ENCODE results near the gene ADCYAP1R1.

The ADCYAP1R1 gene

GRCh38 chr7:31066516-31067130 lies 14.5 kb downstream of the ADCYAP1R1 start:
- no peak for DNase-seq

- DNase-seq = no peak
Measured at GRCh38 chr7:31067491-31067890, 15.4 kb downstream of the ADCYAP1R1 start.

- DNase-seq = no peak
Measured at GRCh38 chr7:31068006-31068675, 16.0 kb downstream of the ADCYAP1R1 start.

GRCh38 chr7:31069860-31070555 lies 17.9 kb downstream of the ADCYAP1R1 start:
- DNase-seq = no peak

GRCh38 chr7:31070991-31071644 lies 19.0 kb downstream of the ADCYAP1R1 start:
- DNase-seq = no peak

GRCh38 chr7:31071645-31072029 lies 19.5 kb downstream of the ADCYAP1R1 start:
- no peak for DNase-seq

- peak in 4 of 56 donors; percentile 16 to 22 (median 18) for DNase-seq
Measured at GRCh38 chr7:31073326-31074119, 21.4 kb downstream of the ADCYAP1R1 start.

GRCh38 chr7:31074120-31074383 lies 21.9 kb downstream of the ADCYAP1R1 start:
- DNase-seq = no peak

- DNase-seq = peak in 5 of 56 donors; percentile 10 to 24 (median 20)
Measured at GRCh38 chr7:31074403-31075085, 22.4 kb downstream of the ADCYAP1R1 start.

GRCh38 chr7:31075086-31075405 lies 22.9 kb downstream of the ADCYAP1R1 start:
- DNase-seq = no peak

- DNase-seq = no peak
Measured at GRCh38 chr7:31076051-31076450, 23.9 kb downstream of the ADCYAP1R1 start.

GRCh38 chr7:31076641-31077310 lies 24.7 kb downstream of the ADCYAP1R1 start:
- DNase-seq = no peak

GRCh38 chr7:31077484-31078362 lies 25.6 kb downstream of the ADCYAP1R1 start:
- DNase-seq = no peak

GRCh38 chr7:31078363-31078990 lies 26.4 kb downstream of the ADCYAP1R1 start:
- peak in 4 of 56 donors; percentile 14 to 50 (median 32) for DNase-seq

- DNase-seq = no peak
Measured at GRCh38 chr7:31079126-31079823, 27.2 kb downstream of the ADCYAP1R1 start.

GRCh38 chr7:31079824-31080511 lies 27.9 kb downstream of the ADCYAP1R1 start:
- DNase-seq = no peak

- no peak for DNase-seq
Measured at GRCh38 chr7:31080763-31081162, 28.7 kb downstream of the ADCYAP1R1 start.

- DNase-seq = no peak
Measured at GRCh38 chr7:31082017-31082416, 29.9 kb downstream of the ADCYAP1R1 start.
